Astrocyte (in vitro differentiated cells and primary cell): ENCODE data around the gene CROCC2.

Experiments
- CTCF ChIP-seq: IDR thresholded peaks from 2 replicates; pipeline ENCODE4 v1.5.1; 2011; ENCODE audit warnings: low read depth, mild to moderate bottlenecking, inconsistent platforms, low read length, moderate library complexity; ENCODE audit not compliant: insufficient read depth
- EZH2 ChIP-seq: IDR thresholded peaks from 2 replicates; pipeline ENCODE4 v1.6.1; 2012; ENCODE audit warnings: mild to moderate bottlenecking, low read length, inconsistent platforms; ENCODE audit not compliant: insufficient read depth

GRCh38 chr2:241007111-241007510 is 101.0 kb downstream of the CROCC2 start:
- no peak for TF ChIP-seq CTCF
- TF ChIP-seq EZH2, result no peak
